Activated T-cell treated with anti-CD3 and anti-CD28 coated beads for 24 hours (primary cell): Measurements from ENCODE around the gene MIB2.
"Not testable (repeated sequence)": the region's sequence is repeated elsewhere in the genome, so short reads cannot be mapped to it uniquely, and the experiment has no call there.

Experiments
- DNase-seq: peaks from one replicate; pipeline ENCODE4 v3.0.0-alpha.2; 2020; ENCODE audit warnings: low read depth

MIB2 gene

DNA sequence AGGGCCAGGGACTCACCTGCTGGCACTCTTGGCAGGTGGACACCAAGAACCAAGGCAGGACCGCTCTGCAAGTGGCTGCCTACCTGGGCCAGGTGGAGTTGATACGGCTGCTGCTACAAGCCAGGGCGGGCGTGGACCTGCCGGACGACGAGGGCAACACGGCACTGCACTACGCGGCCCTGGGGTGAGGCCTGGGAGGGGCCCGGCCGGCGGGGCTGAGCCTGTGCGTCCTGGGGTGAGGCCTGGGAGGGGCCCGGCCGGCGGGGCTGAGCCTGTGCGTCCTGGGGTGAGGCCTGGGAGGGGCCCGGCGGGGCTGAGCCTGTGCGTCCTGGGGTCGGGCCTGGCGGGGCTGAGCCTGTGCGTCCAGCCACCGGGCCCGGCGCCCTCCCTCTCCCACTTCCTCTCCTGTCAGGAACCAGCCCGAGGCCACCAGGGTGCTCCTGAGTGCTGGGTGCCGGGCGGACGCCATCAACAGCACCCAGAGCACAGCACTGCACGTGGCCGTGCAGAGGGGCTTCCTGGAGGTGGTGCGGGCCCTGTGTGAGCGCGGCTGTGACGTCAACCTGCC, 12.0 kb downstream of the MIB2 start:
- DNase-seq = no peak

DNA sequence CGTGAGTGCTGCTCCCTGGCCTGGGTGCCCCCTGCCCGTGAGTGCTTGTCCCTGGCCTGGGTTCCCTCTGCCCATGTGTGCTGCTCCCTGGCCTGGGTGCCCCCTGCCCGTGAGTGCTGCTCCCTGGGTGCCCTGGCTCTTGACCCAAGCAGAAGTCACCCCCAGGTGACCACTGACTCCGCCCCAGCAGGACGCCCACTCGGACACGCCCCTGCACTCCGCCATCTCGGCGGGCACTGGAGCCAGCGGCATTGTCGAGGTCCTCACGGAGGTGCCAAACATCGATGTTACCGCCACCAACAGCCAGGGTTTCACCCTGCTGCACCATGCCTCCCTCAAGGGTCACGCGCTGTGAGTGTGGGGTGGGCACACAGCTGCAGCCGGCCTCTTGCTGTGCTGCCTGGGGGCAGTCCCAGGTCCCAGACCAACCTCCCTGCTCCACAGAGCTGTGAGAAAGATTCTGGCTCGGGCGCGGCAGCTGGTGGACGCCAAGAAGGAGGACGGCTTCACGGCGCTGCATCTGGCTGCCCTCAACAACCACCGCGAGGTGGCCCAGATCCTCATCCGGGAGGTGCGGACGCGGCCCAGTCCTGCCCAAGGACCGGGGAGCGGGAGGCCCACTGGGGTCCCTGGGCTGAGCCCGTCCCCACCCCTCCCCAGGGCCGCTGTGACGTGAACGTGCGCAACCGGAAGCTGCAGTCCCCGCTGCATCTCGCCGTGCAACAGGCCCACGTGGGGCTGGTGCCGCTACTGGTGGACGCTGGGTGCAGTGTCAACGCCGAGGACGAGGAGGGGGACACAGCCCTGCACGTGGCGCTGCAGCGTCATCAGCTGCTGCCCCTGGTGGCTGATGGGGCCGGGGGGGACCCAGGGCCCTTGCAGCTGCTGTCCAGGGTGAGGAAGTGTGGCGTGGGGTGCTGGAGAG, 12.8 kb downstream of the MIB2 start:
- no peak for DNase-seq

DNA sequence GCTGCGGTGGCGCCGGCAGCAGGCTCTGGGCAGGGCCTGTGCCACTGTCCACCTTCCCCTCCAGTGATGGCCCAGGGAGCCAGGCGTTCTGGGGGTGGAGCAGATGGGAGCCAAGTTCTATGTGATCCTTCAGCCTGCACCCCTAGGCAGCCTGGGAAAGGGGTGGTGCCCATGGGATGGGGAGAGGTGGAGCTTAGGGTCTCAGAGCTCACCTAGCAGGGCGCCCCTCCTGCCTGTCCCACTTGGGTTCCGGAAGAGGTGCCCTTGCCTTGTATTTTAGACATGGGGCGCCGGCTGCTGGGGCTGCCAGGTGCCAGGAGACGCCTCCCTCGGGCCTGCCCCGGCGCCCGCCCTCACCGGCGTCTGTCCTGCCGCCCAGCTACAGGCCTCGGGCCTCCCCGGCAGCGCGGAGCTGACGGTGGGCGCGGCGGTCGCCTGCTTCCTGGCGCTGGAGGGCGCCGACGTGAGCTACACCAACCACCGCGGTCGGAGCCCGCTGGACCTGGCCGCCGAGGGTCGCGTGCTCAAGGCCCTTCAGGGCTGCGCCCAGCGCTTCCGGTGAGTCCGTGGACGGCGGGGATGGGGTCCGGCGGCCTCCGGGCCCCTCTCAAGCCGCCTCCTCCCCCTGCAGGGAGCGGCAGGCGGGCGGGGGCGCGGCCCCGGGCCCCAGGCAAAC, 13.6 kb downstream of the MIB2 start:
- DNase-seq = peak; percentile 40

DNA sequence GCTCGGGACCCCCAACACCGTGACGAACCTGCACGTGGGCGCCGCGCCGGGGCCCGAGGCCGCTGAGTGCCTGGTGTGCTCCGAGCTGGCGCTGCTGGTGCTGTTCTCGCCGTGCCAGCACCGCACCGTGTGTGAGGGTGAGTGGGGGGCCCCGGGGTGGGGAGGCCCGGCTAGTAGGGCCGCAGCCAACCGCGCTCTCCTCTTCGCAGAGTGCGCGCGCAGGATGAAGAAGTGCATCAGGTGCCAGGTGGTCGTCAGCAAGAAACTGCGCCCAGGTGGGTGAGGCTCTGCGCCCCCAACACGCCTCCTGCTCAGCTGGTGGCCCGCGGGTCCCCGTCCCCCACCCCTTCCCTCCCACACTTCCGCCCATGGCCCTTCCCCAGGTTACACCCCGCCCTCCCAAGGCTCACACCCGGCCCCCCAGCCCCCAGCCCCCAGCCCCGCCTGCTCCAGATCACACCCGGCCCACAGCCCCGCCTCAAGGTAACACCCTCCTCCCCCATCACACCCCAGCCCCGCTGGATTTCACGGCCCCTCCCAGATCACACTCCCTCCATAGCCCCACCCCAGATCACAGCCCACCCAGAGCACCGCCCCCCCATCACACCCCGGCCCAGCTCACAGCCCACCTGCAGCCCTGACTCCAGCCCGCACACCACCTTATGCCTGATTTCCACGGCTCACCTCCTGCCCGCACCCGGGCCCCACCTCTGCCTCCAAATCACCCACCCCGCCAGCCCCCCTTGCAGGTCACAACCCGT, 14.3 kb downstream of the MIB2 start:
- DNase-seq = peak; percentile 51

DNA sequence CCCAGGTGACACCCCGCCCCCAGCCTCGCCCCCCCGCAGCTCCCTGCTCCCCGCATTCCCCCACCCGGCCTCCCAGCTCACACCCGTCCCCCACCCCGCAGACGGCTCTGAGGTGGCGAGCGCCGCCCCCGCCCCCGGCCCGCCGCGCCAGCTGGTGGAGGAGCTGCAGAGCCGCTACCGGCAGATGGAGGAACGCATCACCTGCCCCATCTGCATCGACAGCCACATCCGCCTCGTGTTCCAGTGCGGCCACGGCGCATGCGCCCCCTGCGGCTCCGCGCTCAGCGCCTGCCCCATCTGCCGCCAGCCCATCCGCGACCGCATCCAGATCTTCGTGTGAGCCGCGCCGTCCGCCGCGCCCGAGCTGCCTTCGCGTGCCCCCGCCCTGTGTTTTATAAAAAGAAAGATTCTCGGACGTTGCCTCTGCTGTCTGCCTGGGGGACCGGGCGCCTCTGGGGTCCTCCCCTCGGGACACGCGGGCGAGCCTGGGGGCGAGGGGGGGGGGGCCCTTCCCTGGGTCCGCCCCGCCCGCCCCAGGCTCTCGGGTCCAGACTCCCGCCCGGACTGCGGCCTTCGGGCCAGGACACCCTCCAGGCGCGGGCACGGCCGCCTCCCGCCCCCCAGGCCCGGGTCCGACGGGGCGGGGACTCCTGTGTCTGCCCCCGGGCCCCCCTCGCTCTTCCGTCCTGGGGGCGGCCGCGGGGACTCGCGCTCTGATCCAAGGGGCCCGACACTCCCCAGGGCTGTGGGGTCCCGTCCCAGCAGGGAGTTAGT, 15.1 kb downstream of the MIB2 start:
- DNase-seq = peak; percentile 87

DNA sequence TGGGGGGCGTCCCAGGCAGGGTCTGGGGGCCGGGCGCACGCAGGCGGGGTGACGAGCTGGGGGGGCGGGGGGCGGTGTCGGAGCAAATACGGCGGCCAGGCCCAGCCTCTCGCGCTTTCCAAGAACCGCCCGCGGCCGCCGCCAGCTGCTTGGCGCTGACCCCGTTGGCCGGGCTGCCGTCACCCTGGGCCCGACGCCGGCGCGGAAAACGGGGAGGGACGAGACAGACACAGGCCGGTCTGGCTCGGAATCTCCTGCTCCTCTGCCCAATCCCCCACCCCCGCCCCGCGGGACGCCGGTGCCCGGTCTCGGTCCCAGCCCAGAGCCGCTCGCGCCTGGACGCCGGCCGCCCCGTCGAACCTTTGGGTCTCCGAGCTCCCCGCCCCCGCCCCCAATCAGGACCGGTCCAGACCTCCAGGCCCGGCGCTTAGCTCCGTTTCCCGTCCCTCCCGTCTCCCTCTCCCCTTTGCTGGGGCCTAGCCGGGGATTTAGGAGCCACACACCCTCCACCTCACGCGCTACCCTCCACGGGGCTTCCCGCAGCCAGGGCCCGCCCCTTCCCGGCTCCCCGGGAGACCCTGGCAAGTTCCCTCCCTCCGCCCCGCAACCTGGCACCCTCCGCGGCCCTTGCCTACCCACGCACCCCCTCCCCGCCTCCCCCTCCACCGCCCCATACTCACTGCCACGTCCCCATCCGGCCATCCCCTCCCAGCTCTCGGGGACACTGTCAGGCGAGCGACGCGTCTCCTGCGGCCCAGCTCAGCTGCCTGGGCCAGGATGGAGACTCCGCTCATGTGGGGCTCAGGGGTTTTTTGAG, 15.9 kb downstream of the MIB2 start:
- DNase-seq = no peak

DNA sequence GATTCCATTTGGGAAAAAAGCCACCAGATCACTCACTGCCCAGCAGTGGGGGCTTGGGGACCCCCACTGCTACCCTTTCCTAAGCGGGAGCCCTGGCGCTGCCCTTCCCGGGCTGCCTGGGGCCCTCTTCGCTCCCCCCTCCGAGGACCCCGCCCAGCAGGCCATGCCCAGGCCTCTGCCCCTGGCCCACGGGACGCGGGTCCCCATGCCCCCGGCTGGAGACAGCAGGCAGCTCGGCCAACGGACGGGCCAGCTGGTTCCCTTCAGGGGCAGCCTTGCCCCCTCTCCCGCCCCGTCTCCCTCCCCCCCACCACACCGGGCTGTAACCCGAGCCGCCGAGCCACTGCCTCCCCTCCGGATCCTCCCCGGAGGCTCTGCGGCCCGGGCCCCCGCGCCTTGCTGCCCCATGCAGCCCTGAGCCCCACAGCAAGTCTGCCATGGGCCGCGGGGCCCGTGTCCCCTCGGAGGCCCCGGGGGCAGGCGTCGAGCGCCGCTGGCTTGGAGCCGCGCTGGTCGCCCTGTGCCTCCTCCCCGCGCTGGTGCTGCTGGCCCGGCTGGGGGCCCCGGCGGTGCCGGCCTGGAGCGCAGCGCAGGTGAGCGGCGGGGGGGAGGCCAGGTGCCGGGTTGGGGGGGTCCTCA, 16.6 kb downstream of the MIB2 start, which contains the start of gene MMP23B:
TSS of gene MMP23B (plus strand) at position 392 of the 639 bp plus-strand sequence. CDS start at position 438, 46 bp downstream.
- DNase-seq = no peak

DNA sequence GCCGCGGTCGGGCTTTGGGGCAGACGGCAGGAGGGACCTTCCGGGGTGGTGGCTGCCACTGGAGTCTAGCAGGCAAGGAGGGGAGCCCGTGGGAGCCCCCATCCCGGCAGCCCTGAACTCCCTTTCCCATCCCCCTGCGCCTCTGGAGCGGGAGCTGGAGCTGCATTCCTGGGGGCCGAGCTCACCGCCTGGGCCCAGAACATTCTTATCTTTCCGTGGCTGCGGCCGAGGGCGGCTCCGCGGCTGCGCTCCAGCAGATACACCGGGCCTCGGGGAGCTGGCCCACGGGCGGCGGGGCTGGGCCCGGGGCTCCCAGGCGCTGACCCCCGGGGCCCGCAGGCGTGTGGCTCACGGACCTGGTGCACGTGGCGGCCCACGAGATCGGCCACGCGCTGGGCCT, 18.1 kb downstream of the MIB2 start:
- not testable (repeated sequence) for DNase-seq

DNA sequence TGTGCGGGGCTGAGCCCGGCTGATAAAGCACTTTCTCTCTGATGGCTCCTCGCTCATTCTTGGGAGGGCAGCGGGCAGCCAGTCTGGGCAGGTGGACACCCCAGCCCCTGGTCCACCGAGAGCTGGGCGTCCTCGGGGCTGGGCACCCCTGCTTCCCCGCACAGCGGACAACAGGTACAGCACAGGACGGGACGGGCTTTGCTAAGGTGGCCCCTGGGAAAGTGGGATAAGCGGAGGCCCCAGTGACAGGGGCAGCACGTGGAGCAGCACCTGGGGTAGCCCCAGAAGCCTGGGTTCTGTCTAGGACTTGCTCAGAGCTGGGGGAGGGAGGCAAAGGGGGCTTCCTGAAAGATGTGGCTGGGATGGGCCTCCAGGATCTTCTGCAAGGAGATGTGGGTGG, 19.3 kb downstream of the MIB2 start:
- DNase-seq = not testable (repeated sequence)

DNA sequence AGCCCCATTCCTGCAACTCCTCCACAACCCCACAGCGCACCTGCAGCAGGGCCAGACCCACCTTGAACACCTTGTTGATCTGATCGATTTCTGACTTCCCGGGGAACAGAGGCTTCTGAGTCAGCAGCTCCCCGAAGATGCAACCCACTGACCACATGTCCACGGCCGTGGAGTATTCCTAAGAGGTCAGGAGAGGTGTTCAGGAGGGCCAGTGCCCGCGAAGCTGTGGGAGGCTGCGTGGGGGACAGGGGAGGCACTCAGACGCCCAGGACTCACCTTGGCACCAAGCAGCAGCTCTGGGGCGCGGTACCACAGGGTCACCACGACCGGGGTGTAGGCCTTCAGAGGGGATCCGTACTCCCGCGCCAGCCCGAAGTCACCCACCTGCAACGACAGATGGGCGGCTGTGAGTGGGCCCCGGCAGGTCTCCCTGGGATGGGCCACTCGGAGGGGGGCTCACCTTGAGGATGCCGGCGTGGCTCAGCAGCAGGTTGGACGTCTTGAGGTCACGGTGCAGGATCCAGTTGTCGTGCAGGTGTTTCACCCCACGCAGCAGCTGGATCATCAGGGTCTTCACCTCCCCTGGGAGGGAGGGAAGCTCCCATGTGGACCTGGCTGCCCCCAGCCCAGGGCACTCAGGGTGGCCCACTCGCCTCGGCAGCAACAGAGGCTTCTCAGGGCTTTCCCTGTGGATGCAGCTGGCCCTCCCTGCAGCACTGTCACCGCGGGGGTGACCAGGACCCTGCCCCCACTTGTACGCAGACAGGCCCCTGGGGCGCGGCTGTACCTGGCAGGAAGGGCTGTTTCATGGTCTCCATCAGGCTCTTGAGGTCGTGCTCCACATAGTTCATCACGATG, 21.6 kb downstream of the MIB2 start:
- not testable (repeated sequence) for DNase-seq

DNA sequence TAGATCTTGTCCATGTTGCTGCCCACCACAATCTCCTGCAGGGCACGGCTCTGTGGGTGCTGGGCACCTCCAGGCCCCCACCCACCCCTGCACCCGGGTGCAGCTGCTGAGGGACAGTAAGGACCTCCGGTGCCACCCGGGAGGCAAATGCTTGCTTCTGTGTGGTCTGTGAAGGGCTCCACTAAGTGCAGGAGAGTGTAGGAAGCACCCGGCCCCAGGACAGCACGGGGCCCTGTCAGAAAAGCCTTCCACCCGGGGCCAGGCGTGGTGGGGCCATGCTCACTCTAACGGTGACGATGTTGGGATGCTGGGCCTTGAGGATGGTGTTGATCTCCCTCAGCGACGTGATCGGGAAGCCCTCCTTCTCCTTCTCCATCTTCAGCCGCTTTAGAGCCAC, 22.2 kb downstream of the MIB2 start:
- DNase-seq = not testable (repeated sequence)

DNA sequence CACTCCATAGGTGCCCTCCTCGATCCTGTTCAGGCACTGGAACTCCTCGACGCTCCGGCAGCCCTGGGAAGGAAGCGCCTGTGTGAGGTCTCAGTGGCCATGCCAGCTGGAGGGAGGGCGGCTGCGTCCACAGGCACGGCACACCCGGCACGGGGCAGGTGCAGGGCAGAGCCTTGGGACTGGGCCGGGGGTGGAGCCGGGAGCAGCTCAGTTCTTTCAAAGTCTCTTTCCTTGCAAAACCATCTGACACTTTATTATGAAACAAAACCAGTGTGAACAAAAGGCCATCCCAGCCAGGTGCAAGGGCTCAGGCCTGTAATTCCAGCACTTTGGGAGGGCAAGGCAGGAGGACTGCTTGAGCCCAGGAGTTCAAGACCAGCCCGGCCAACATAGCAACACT, 23.2 kb downstream of the MIB2 start:
- not testable (repeated sequence) for DNase-seq

DNA sequence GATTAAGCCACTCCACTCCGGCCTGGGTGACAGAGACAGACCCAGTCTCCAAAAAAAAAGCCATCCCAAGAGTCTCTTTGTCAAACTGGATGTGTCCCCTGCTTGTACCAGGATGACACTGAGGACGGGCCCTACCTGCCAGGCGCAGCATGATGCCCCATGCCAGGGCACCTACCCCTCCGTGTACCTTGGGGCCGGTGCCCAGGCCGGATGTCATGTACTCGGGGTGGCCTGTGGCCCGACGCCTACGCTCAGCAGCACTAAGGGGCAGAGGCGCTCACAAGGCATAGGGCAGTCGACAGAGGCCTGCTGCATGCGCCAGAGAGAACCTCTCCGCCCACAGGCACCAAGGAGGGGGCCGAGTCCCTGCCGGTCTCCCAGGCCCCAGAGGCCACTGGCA, 24.1 kb downstream of the MIB2 start:
- DNase-seq = not testable (repeated sequence)

DNA sequence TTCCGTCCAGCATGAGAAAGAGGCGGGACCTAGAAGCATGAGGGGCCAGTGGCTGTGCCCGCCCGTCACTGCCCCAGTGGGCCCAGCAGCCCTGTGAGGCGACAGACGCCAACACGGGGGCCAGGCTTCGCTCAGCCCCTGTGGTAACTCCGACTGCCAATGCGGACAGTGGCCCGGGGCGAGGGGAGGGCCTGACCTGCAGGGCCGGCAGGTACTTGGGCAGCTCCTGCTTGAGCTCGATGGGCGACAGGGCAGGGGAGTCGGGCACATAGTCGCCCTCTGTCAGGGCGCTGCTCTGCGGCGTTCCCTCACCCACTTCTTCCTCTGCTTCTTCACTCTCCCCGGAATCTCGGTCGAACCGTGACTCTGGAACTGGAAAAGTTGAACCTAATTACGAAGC, 24.8 kb downstream of the MIB2 start:
- not testable (repeated sequence) for DNase-seq

DNA sequence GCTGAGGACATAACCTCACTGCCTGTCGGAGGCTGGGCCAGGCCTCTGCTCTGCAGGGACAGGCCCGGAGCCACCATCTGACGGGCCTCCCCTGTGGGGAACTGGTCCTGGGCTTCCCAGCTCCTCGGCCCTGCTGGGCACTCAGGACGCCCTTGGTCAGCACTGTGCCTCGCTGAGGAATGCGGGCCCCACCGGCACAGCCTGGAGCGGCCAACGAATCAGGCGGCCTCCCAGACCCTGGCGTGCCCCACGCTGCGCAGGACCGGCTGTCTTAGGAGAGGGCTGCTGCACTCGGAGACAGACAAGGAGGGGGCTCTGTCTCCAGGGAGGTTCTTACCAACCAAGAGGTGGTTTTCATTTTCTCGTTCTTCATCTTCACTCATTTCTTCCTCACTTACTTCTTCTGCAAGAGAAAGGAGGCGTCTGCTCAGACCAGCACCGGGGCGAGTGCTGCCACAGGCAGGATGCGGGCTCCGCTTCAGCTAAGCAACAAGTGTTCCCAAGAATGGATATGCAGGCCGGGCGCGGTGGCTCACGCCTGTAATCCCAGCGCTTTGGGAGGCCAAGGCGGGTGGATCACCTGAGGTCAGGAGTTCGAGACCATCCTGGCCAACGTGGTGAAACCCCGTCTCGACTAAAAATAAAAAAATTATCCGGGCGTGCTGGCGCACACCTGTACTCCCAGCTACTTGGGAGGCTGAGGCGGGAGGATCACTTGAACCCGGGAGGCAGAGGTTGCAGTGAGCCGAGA, 25.6 kb downstream of the MIB2 start:
- DNase-seq = not testable (repeated sequence)

DNA sequence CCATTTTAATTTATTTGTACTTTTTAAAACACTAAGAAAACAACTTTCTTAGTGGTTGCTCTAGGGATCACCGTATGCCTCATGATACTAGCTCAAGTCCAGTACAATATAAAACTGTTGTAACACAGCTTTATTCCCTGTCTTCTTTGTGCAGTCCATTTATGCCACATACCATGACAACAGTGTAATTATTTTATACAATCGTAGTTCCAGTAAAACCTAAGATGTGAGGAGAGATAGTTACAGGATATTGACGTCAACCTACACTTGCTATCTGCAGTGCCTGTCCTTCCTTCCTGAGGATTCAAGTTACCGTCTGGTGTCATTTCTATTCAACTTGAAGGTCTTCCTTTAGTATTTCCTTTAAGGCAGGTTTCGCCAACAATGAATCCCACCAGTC, 31.0 kb downstream of the MIB2 start:
- DNase-seq = not testable (repeated sequence)

DNA sequence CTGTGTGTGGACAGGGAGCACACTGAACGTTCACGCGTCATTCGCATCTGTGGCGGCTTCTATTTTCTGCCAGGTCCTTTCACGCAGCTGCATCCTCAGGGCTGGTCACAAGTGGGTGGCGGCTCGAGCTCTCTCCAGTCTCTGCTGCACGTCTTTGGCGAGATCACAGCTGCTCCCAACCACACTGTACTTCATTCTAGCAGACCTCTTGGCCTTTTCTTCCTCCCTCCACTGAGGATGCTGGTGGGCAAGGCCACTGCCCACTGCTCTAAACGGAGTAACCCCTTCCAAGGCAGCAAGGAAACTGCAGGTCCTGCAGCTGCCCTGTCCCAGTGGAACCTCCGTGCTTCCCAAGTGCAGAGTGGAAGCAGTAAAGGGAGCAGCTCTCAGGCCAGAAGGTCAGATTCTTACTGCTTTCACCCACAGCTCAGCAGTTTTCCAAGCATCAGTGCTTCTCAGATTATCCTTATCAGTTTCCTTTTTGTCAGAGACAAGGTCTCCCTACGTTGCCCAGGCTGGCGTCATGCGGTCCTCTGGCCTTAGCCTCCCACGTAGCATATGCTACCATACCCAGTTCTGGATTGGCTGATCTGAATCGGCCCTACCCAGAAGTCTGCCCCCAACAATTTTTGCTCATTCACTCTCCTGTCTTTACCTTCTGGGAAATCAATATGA, 32.4 kb downstream of the MIB2 start:
- not testable (repeated sequence) for DNase-seq

DNA sequence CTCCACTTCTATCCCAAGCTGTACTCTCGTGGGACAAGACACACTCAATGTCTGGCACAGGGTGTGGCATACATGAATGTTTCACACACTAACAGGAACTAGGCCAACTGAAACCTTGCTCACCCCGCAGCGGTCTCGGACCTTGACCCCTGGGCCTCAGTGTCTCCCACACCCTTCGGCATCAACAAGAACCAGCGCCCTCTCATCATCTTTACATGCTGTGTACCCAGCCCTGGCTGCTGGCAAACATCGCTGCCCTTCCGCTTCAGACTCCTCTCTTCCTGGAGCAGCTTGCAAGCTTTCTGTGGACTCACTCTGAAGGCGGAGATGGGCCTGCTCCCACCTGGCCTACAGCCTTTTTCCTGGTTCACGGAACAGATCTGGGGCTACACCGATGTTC, 33.0 kb downstream of the MIB2 start:
- DNase-seq = not testable (repeated sequence)
